HG02870 (cell line): ENCODE measurements around the gene PLCB2.

Experiments
- ATAC-seq: cut with Tn5 transposase; IDR thresholded peaks from one replicate; pipeline ENCODE4 v1.9.1; 2021; ENCODE audit warnings: mild to moderate bottlenecking, moderate library complexity; ENCODE audit not compliant: unreplicated experiment

PLCB2 gene

DNA sequence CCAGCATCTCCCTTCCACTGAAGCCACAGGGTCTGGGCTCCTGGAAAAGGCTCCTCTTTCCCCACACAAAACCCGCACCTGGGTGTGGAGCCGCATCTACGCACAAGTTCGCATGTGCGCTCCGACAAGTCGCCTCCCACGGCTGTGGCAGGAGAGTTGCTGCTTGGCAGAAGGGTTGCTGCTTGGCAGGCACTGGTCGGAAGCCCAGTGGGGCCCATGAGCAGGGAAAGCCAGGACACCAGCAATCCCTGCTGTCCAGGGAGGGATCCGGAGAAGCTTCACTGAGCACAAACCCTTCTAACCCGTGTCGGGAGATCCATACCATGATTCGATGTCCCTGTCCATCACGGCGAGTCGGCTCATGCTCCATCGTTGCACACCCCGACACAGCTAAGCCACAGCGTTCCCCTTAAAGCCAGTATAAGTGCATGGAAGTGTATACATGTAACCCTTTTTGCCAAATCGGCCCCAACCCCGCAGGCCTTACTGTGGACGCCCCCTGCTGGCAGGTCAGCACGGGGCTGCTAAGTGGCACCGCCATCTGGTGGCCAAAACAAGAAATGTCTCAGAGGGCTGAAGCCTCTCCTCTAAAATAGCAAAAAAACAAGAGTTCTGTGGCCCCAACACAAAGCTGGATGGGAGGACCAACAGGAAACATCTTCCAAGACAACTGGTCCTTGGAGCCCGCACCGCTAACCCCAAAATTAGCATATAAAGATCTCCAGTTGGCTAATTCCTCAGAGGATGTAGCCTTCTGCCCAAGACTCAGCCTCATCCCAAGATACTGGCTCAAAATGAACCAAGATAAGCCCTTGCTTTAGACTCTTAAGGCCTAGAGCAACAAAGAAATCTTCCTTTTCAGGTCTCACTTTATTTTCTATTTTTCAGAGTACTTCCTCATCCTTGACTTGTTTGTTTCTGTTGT is 33.1 kb downstream of the PLCB2 start:
- no peak for ATAC-seq

DNA sequence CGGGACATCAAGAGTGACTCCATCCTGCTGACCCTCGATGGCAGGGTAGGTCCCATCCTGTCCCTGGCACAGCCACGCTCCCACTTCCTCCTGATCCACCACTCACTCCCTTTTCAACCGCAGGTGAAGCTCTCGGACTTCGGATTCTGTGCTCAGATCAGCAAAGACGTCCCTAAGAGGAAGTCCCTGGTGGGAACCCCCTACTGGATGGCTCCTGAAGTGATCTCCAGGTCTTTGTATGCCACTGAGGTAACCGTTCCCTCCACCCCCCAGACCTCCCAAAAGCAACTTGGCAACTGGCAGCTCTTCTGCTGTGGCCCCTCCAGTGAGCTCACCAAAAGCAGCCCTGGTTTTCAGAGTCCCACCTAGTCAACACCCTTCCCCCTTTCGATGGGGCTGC is 34.3 kb downstream of the PLCB2 start:
- no peak for ATAC-seq

DNA sequence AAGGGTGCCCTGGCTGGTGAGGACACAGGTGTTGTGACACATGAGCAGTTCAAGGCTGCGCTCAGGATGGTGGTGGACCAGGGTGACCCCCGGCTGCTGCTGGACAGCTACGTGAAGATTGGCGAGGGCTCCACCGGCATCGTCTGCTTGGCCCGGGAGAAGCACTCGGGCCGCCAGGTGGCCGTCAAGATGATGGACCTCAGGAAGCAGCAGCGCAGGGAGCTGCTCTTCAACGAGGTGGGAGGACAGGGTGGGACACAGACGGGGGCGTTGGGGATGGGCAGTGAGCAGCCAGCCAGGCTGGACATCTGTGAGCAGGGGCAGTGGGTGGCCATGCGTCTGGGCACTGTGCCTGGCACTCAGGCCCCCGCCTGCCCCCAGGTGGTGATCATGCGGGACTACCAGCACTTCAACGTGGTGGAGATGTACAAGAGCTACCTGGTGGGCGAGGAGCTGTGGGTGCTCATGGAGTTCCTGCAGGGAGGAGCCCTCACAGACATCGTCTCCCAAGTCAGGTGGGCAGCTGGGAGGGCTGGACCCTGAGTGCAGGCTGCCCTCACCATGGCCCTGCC is 35.2 kb downstream of the PLCB2 start:
- ATAC-seq: no peak

DNA sequence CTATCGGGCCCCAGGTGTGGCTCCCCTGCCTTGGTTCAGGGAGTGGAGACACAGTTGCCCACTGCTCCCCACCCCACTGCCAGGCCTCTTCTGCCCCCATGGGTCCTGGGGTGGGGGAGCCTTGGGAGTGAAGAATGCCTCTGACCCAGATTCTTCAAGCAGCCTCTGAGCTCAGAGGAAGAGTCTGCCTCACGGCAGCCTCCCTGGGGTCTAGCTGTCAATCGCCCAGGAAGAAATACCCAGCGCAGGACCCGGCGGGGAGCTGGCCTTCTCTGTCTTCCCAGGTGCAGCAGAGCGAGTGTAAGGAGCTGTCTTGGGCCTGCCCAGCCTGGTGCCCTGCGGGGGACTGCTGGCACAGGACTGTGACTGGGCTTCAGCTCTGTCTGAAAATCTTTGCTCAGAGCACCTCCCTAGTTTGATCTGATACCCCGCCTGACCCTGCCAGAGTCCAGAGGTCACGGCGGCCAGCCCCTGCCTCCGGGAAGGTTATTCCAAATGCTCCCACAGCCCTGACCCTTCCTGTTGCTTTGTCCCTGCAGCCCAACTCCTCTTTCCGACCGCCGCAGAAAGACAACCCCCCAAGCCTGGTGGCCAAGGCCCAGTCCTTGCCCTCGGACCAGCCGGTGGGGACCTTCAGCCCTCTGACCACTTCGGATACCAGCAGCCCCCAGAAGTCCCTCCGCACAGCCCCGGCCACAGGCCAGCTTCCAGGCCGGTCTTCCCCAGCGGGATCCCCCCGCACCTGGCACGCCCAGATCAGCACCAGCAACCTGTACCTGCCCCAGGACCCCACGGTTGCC is 35.9 kb downstream of the PLCB2 start:
- ATAC-seq: no peak

DNA sequence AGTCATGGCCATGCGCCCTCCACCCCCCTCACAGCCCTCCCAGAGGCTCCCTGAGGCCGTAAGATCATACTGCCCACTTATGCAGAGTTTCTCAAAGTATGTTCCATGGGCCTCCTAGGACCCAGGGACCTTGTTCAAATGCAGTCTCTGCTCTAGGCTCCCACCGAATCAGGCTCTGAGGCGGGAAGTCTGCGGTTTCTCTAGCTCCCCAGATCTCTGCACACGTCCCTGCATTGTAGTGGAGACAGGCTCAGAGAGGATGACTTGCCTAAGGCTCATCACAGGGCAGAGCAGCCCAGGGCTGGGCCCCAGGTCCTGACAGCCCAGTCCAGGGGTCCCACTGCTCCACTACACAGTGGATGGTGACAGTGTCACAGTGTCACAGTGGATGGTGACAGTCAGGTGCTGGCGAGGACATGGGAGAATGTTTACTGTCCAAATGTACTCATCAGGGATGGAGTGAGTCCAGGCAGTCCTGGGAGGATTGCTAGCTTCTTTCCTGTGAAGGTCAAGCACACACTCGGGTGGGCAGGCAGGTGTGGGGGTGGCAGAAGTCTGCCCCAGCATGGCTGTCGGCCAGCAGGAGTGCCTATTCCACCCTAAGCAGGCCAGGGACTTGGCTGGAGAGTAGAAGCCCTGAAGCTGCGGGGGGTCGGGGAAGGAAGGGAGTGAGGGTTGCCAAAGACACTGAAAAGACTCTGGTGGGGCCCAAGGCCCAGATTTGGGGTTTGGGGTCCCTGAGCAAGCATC is 37.3 kb downstream of the PLCB2 start:
- no peak for ATAC-seq

DNA sequence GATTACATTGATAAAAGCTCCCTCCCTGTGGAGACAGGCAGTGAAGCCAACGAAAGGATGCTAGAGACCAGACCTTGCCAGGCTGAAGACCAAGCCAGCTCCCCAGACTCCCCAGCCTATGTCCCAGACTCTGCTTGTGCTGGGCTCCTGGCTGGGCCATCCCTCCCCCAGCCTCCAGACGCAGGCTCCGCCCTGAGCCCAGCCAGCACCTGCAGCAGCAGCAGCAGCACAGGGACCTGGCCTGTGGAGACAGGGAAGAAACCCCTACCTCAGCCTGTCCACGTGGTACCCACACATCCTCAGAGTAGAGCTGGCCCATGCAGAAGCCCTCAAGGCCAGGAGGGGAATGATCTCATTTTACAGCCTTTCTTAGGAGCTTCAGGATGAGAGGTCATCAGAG is 38.1 kb downstream of the PLCB2 start:
- no peak for ATAC-seq

DNA sequence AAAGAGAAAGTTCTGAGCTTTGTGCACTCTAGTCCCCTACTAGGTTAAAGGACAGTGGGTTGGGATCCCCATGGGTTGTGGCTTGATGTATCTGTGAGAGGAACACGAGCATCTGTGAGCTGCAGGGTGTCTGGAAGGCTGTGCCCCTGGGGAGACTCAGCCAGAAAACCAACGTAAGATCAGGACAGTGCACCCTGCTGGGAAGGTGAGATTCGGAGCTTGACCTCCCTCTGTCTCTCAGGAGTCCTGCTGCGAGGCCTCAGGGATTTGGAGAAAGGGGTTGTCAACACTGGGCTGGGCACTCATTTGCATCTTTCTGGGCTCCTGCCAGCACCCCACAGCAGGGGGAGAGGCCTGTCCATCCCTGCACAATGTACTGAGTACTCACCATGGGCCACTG is 40.1 kb downstream of the PLCB2 start:
- ATAC-seq: no peak

DNA sequence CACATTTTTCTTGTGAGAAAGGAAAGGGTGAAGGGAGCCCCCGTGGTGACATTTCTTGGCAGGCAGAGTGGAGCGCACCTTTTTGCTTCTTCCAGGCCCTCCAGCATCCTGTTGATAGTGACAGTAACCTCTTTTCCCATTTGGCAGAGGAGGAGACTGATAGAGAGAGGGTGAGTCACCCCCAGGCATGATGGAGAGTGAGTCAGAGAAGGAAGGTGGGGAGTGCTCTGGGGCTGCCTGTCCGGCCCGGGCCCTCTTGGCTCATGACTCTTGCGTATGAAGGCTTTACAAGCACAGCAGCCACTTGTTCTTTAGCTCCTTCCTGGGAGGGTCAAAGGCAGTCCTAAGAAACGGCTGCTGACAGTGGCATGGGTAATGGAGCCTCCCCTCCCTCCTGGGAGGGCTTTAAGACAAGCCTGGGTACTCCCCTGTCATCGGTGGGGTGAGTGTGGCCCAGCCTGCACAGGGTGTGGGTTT is 40.9 kb downstream of the PLCB2 start:
- no peak for ATAC-seq

DNA sequence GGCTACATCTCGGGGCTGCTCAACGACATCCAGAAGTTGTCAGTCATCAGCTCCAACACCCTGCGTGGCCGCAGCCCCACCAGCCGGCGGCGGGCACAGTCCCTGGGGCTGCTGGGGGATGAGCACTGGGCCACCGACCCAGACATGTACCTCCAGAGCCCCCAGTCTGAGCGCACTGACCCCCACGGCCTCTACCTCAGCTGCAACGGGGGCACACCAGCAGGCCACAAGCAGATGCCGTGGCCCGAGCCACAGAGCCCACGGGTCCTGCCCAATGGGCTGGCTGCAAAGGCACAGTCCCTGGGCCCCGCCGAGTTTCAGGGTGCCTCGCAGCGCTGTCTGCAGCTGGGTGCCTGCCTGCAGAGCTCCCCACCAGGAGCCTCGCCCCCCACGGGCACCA is 41.9 kb downstream of the PLCB2 start:
- ATAC-seq: no peak

DNA sequence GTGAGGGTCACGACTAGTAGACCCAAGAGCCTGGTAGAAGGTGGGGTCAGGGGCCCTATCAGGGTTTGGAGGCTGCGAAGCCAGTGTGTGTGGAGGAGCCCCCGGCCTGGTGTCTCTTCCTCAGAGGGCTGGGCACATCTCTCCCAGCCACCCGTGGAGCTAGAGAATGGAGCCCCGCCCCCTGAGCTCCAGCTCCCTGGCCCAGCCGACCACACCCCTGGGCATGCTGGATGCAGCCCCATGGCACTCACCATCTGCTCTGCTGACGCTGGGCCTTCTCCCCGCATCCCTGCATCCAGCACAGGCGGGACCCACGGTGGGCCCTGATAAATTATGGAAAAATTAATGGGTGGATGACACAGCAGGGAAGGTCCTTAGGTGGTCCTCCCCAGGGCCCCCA is 42.4 kb downstream of the PLCB2 start:
- no peak for ATAC-seq

DNA sequence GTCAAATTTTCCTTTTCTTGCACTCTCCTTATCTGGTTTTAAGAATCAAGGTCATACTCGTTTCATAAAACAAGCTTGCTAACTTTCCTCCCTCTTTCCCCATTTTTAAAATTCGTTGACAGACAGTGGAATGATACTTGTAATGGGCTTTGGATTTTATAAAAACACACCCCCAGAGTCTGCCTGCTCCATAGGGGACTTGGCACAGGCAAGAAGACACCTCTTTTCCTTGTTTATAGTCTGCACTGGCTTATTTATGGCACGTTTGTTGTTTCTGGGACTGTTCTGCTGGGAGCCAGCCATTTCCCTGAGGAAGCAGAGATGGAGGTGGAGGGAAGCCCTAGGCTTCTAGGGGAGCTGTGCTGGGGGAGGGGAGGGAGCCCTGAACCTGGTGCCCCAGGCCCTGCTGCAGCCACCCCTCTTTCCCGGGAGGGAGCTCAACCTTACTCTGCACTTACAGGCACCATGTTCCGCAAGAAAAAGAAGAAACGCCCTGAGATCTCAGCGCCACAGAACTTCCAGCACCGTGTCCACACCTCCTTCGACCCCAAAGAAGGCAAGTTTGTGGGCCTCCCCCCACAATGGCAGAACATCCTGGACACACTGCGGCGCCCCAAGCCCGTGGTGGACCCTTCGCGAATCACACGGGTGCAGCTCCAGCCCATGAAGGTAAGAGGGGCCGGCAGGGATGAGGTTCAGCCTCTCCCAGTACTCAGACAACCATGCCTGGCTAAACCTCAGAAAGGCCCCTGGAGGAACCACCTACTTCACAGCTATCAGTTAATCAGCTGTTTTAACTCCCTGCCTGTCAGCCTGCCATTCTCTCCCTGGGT is 43.2 kb downstream of the PLCB2 start:
- no peak for ATAC-seq

DNA sequence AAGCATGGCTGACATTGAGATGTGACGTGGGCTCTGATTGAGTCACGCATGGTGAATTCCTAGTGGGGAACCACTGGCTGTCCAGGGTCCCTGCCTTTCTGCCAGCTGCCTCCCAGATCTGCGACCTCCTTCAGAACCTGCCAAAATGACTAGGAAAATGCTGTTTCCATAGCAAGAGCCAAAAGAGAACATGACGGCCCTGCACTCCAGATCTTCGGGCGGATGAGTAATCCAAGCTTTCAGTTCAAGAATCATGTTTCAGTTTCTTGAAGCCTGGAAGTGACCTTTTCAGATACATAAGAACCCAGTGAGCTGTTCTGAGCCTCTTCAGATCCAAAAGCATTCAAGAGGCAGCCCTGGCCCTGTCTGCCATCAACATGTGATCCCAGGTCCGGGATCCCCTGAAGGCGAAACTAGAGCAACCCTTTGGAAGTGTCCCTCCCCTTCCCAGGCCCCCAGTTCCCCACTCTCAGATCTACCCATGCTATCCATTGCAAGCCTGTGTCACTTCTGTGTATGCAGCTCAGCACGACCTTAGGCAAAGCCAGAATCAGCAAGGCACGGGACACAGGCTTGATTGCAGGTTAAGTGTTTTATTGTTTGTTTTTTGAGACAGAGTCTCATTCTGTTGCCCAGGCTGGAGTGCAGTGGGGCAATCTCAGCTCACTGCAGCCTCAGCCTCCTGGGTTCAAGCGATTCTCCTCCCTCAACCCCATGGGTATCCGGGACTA is 44.5 kb downstream of the PLCB2 start:
- no peak for ATAC-seq

DNA sequence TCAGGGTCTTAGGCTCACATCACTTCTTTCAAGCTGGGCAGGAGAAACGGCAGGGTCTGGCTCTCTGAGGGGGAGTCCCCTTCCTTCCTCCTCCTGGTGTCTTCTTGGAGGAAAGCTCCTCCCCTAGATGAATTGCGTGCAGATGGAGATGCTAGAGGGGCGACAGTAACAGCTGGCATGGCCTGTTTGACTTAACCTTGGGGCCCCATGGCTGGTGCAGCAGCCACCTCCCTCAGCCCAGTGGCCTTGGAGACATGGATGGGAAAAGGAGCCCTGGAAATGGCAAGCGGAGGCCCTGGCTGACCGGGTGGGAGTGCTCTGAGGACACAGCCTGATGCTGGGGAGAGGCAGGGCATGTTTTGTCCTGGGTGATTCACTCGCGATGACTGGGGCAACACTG is 48.7 kb downstream of the PLCB2 start:
- no peak for ATAC-seq

DNA sequence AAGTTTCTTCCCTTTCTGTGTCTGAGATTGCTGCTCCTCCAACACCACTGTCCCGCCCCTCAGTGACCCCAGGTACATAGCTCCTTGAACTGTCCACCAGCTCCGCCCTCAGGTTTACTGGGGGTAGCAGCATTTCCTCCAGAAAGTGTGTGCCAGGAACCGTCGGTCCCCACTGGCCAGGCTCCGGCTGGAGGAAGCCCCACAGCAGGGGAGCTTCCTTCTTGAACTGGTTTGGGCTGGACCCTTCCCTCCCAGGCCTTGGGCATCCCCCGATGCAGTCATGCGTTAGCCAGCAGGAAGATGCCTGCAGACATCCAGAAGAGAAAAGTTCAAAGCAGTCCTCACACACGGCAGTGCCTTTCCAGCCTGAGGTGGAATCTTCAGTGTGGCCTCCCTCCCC is 49.2 kb downstream of the PLCB2 start:
- ATAC-seq: no peak

DNA sequence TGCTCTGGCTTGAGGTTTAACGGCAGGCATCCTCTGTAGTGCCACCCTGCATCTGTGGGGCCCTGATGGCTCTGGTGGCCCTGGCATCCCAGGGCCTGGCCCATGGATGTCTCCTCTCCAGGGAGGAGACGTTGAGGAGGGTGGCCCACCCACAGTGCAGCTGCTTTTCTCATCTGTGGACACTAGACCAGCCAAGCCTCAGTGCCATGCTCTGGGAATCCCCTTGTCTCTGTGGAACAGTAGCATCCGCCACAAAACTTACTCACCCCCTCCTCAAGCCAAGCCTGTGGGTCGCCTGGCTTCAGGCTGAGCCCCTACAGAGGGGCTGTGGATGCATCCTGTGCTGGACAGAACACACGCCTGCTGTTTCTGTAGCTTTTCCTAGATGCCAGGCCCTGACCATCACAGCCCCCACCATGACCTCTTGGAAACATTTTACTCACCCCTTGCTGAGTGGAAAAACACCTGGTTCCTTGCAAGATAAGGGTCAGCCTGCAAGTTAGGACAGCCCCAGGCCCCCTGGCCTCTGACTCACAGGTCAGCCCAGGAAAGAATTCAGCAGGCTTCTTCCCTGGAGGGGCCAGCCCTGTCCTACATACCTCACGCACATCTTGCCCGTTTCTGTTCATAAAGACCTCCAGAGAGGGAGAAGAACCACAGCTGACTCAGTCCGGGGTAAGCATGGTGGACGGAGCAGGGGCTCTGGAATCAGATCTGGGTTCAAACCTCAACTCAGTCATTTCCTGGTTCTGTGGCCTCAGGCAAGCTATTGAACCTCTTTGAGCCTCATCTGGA is 49.9 kb downstream of the PLCB2 start:
- no peak for ATAC-seq

DNA sequence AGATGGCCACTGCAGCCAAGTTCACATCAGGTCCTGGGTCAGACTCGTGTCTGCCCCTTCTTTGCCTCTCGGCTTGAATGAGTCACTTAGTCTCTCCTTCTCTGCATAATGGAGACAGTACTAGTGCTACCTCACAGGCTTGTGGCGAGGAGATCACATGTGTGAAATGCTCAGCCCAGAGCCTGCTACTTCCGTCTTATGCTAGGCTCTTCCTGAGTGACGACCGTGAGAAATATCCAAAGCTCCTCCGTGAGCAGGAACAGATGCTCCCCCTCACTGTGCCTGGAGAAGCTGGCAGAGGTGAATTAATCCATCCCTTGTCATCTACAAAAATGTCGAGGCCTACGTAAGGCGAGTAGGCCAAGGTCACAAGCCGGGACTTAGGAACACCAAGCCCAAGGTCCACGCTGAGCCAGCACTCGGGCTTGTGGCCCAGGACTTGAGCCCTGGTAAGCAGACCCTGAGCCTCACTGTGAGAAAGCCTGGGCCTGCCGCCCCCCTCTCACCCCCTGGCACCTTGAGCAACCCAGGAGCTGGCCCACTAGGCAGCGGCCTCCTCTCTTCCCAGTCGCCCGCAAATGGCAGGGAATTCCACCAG is 51.0 kb downstream of the PLCB2 start:
- no peak for ATAC-seq

DNA sequence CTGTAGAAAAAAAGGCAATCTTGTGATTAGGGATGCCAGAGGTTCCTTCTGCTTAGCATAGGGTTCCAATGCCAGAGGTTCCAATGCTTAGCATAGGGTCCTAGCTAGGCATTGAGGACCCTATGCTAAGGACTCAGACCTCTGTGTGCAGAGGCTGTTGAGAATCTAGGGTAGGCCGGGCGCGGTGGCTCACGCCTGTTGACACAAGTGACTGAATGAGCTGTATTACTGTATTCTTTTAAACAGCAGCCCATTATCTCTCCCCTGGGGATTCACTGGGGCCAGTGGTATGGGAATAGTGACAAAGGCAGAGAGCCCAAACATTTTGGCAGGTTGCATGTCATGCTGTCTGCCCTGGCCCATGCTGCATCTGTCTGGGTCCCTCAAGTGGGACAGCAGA is 52.7 kb downstream of the PLCB2 start:
- ATAC-seq: no peak

DNA sequence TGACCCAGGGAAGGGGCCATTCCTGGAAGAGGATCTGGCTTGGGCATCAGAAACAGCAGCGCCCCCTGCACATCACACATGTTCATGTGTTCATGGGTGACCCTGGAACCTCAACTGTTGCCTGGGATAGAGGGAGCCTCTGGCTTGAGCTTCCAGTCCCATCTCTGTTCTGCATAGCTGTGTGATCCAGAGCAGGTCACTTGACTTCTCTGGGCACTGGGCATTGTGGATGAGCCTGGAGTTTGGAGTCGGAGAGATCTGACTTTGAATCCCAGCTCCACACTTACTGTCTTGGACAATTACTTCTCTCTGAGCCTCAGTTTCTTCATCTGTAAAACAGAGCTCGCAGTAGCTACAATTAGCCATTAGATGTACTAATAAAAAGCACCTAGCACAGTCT is 53.3 kb downstream of the PLCB2 start:
- no peak for ATAC-seq
